SHP77 (cell line): Measurements from ENCODE around the gene ETS1.

Experiments
- DNase-seq, 2 experiments: peaks; one replicate each; lab custom pipeline; 2025; lab: John Stamatoyannopoulos, UW

Gene ETS1

DNA sequence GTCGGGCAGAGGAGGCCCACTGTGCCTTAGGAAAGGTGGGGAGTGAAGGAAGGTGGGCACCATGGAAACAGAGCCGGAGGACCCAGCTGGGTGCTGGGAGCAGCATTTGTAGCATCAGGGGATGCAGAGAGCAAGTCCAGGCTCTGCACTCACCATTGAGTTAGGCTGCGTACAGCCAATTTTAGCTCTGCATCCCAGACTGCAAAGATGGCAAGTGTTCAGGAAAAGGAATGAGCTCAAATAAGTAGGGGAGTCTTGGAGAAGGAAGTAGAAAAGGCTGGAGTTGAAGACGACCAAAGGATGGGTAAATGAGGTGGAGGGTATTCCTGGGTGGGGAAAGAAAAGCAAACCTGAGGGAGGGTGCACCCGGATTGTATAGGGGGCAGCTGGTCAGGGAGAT is 31.6 kb upstream of the ETS1 start:
- DNase-seq = no peak

GRCh38 chr11:128618603-128619002 is 31.2 kb upstream of the ETS1 start:
- no peak for DNase-seq

DNA sequence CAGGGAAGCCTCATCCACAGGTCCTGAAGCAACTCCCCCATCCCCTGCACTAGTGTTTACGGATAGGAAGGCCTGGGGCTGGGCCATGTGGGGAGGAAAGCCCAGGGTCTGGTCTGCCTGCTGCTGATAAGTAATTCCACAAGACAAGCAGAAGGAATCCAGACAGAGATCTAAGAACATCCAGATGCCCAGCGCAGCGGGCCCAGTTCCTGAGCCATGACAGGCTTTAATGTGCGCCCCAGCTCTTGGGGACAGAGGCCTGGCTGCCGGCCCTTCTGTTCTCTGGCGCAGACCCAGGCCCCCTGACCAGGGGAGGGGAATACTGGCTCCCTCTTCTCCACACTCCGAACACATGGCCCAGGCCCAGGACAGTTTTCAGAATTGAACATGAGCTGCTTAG is 28.8 kb upstream of the ETS1 start:
- no peak for DNase-seq

DNA sequence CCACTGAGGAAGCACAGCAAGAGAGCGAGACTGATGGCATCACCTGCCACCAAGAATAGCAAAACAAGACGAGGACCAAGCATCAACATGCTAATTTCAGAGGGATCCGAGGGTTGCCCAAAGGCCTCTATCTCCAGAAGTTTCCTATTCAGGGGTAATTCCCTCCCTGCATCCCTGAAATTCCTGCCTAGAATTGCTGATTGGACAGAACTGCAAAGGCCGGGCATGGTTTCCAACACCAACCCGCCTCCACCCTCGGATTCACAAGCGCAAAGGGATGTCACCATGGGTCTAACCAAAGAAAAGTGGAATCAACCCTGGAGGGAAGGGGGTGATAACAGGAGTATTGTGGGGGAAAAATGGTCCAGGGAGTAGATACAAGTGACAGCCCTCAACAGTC is 28.3 kb upstream of the ETS1 start:
- no peak for DNase-seq

- DNase-seq = no peak
Measured at GRCh38 chr11:128615076-128615475, 27.7 kb upstream of the ETS1 start.

GRCh38 chr11:128614026-128614425 is 26.7 kb upstream of the ETS1 start:
- DNase-seq = no peak

DNA sequence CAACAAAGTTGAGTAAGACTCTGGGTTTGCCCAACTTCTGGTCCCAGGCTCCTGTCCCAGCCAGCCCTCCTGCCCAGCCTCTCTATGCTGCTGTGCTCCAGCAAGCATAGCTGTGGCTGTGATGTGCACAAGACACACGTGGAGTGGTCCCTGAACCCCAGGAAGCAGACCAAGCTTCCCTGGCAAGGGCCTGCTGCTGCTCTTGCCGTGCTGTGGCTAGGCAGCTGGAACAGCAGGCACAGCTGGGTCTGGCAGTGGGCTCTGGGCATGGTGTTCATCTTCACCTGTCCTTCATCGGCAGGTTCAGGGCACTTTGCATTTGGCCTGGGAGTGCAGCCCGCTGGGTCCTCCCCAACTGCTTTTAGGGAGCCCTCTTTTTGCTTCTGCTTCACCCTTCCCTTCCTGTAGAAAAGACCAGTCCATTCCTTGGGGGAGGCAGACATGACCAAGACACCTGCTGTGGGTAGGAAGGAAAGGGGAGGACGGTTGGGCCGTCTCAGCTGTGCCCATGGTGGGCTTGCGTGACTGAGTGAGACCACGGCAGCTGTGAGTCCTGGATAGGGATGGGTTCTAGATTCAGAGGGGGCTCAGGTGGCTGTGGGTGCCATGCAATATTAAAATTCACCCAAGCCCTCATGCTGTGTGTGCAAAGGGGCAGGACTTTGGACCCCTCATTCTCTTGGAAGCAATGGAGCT is 26.1 kb upstream of the ETS1 start:
- no peak for DNase-seq

GRCh38 chr11:128610721-128611617 is 23.6 kb upstream of the ETS1 start:
- DNase-seq = no peak

DNA sequence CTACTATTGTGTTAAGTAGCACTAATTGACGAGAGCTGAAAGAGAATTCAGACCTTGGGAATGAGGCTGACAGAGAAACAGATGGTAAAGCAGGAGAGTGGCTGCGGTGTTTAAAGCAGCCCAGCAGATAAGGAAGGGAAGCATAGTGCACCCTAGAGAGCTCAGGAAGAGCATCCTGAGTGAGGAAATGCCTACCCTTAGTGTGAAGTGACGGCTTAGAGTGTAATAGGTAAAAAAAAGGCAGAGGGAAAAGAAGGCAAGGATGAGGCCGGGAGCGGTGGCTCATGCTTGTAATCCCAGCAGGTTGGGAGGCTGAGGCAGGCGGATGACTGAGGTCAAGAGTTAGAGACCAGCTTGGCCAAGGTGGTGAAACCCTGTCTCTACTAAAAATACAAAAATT is 22.4 kb upstream of the ETS1 start:
- DNase-seq = no peak

GRCh38 chr11:128608746-128609407 is 21.5 kb upstream of the ETS1 start:
- no peak for DNase-seq

DNA sequence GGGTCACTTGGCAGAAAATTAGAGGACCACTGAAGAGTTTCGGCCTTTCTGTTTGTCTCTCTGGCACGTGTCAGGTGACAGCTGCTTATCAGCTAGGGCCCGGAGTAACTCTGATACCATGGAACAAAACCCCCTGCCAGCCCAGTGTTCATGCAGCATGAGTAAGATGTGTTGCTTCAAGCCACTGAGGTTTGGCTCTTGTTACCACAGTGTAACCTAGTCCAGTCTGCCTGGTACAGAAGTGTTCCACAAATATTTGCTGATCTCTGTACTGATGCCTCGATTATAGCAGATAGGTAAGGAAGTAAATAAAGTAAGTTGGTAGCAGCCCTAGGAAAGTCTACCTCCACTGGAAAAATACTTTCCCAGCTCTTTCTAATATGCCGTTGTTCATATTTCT is 20.5 kb upstream of the ETS1 start:
- DNase-seq = no peak

DNA sequence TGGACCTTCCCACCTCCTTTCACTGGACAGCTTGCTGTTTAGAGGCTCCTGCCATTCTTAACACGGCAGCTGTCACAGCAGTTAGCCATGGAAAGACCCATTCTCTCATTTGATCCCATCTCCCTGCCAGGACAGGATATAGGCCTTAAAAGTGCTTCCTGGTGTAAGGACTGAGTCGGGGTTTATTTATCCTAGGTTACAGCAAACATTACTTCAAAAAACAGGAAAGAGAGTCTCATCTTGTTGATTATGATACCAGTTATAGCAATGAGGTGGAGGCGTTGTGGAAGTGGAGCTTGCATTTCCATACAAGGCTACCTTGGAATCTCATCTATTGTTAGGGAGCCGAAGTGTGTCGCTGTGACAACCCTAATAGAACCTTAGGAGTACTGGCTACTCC is 17.4 kb upstream of the ETS1 start:
- no peak for DNase-seq

DNA sequence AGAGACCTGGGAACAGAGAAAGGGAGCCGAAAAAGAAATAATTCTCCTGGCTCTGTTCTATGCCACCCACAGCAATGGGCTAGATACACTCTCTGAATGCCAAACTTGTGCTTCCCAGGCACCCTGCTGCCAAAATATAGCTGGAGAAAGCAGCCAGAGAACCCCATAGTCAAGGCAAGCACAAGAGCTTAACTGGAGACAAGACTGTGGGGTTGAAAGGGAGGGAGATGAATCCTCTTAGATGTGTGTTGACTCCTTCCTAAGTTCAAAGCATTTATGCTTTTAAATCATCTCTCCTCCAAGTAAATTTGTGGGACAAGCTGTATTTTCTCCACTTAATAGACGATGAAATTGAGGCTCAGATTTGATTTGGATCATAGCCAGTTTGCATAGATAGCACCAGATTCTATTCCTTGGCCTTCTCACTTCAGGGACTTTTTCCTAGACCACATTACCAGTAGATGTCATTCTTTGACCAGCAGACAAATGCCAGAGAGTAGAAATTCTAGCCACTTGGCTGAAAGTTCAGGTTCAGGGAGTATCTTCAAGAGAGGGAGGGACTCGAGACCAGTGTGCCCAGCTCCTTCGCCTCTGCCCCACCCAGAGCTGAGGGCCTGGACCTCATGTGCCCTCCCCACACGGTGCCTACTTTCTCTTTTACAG is 16.5 kb upstream of the ETS1 start:
- no peak for DNase-seq

DNA sequence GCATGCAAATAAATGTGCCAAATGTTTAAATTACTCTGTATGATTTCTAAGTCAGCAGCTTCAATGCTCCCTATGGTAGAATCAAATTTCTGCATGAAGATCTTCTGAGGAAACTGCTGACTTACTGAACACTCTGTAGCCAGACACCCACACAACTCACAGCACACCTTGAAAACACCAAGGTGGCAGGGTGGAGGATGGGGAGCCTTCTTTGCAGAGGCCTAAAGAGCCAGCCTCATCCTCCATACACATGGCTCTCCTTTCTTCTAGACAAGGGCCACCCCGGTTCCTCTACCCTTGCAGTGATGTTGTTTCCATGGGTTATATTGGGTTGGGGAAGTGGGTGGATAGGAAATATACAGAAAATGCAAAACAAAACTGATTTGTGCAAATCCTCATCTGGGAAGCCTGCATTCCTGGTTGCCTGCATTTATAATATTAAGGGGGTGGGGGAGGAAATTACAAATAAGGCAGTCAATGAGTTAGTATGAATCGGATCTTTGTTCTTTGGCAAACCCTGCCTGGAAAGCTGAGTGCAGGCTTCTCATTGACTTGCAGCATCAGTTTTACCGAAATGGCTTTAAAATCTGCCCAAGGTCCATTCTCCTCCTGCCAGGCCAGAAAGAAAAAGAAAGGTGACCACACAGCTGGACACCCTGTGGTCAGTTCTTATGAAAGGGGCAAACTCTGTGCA is 15.8 kb upstream of the ETS1 start:
- DNase-seq = no peak

DNA sequence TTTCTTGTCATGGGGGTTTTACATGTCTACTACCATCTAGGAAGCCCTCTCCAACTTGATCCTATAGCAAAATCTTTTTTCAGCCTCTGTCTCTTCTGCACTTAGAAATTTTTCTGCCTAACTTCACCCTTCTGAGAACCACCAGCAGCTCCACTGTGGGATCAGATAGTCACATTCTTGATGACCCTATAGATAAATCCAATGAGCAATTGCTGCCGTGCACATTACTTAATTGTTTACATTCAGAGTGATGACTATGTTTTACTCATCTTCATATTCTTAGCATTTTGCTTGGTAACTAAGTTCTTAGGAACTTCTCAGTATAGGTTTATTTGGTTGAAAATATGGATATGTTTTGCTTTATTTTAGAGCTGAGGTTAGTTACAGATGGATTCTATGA is 12.4 kb upstream of the ETS1 start:
- DNase-seq = no peak

- no peak for DNase-seq
Measured at GRCh38 chr11:128598506-128599150, 11.3 kb upstream of the ETS1 start.

GRCh38 chr11:128598096-128598495 is 10.7 kb upstream of the ETS1 start:
- DNase-seq = no peak

DNA sequence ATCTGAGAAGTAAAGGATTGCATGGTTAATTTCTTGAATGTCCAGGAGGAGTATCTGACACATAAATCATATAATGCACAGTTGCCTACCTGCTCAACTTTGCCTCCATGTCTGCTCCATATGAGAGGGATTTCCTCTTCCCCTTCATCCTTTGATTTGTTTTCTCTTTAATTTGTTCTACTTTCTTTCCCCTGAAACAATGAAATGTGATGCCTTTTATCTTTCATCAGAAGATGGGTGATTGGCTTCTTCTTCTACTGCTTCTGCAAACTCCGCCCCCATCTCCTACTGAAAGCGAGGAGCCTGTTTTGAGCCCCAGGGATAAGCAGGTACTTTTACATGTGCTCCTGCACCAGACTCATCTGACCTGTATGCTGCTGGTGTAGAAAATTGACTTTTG is 9.9 kb upstream of the ETS1 start:
- DNase-seq = no peak

DNA sequence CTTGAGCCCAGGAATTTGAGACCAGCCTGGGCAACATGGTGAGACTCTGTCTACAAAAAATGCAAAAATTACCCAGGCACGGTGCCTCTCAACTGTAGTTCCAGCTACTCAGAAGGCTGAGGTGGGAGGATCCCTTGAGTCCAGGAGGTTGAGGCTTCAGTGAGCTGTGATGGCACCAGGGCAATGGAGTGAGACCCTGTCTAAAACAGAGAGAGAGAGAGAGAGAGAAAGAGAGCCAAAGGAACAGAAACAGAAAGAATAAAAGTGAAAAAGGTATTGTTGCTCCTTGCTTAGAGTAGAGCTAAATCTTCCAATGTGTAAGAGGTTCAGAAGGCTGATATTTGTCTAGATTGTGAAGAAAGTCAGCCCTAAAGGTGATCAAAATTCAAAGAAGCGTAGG is 8.9 kb upstream of the ETS1 start:
- DNase-seq = no peak

- no peak for DNase-seq
Measured at GRCh38 chr11:128595775-128596174, 8.4 kb upstream of the ETS1 start.

GRCh38 chr11:128595221-128595620 is 7.9 kb upstream of the ETS1 start:
- DNase-seq = no peak
